ENCODE data around the gene PGLYRP1.

Gene PGLYRP1

DNA sequence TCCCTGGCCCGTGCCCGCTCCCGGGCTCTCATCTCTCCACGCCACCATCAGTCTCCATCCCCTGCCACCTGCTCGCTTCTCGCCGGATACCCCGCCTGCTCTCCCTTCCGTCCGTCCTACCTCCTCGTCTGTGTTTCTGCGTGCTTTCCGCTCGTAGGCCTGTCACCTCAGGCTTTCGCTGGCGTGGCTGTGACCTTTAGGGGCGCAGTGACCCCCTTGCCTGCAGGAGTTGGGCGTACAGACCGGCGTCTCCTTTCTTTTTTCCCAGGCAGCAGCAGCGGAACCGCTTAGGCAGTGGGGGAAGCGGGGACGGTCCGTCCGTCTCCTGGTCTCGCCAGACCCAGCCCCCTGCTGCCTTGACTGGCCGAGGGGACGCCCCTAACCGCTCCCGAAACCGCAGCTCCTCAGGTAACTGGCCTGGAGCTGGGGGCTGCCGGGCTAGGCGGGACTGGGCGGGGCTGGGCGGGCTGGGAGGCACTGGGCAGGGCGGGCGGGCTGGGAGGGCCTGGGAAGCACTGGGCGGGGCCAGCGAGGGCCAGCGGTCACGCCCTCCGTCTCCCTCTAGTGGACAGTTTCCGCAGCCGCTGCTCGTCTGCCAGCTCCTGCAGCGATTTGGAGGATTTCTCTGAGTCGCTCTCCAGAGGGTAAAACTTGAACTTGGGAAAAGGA lies 6.3 kb downstream of the PGLYRP1 start:
- H3K4me1 ChIP-seq (ENCODE audit: low read depth, poor library complexity, severe bottlenecking): peaks cover 8% of the 10 kb centered on the region
- no peak overlapping the region for H3K9ac ChIP-seq
- no peak overlapping the region for H3K4me3 ChIP-seq (IDR thresholded peaks at IDR 0.05; ENCODE audit: insufficient read depth, low read depth, low read length)
- no peaks in the 10 kb centered on the region for H3K79me2 ChIP-seq (ENCODE audit: insufficient read depth, low read depth)
- no peaks in the 10 kb centered on the region for H3K36me3 ChIP-seq (ENCODE audit: insufficient read depth)
- H4K20me1 ChIP-seq (ENCODE audit: insufficient read depth): no peaks in the 10 kb centered on the region
- H3K27ac ChIP-seq: no peak overlapping the region
- H2AFZ ChIP-seq (ENCODE audit: low read depth): peak overlapping the region; percentile 89
- H3K27me3 ChIP-seq (ENCODE audit: insufficient read depth, low read depth): no peaks in the 10 kb centered on the region; the same call in 1 of the 2 replicates
- TF ChIP-seq, protein P1, sequence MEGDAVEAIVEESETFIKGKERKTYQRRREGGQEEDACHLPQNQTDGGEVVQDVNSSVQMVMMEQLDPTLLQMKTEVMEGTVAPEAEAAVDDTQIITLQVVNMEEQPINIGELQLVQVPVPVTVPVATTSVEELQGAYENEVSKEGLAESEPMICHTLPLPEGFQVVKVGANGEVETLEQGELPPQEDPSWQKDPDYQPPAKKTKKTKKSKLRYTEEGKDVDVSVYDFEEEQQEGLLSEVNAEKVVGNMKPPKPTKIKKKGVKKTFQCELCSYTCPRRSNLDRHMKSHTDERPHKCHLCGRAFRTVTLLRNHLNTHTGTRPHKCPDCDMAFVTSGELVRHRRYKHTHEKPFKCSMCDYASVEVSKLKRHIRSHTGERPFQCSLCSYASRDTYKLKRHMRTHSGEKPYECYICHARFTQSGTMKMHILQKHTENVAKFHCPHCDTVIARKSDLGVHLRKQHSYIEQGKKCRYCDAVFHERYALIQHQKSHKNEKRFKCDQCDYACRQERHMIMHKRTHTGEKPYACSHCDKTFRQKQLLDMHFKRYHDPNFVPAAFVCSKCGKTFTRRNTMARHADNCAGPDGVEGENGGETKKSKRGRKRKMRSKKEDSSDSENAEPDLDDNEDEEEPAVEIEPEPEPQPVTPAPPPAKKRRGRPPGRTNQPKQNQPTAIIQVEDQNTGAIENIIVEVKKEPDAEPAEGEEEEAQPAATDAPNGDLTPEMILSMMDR (conservative IDR thresholded peaks at IDR 0.05; ENCODE audit: low read depth, low read length): no peak
- H3K4me2 ChIP-seq: peak overlapping the region; percentile 99

DNA sequence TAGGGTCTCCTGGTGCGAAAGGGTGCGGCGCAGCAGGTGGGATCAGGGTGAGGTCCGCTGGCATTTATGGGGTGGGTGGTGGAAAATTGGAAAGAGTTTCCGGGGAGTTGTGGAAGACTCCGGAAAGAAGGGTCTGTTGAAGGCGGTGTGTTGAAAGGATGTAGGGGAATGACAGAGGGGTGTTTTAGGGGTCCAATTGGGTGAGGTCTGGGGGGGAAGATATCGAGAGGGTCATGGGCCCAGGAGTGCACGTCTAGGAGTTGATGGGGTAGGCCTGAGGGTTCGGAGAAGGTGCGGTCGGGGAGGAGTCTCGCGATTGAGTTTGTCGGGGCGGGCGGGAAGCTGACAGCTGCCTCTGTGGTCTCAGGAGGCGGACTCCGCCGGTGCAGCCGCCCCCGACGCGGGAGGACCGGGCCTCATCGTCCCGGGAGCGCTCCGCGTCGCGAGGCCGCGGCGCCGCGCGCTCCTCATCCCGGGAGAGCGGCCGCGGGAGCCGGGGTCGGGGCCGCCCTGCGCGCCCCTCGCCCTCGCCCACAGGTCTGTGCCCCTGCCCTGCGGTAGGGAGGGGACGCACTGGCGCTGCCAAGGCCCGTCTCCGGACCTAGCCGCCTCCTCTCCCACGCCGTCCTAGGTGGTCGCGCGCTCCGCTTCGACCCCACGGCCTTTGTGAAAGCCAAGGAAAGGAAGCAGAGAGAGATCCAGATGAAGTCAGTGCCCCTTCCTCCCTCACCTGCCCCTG lies 7.0 kb downstream of the PGLYRP1 start:
- H3K9ac ChIP-seq: no peak overlapping the region
- peak overlapping the region; percentile 89 for H2AFZ ChIP-seq (ENCODE audit: low read depth)
- TF ChIP-seq, protein P1 (conservative IDR thresholded peaks at IDR 0.05; ENCODE audit: low read depth, low read length): no peak
- H3K79me2 ChIP-seq (ENCODE audit: insufficient read depth, low read depth): no peaks in the 10 kb centered on the region
- H4K20me1 ChIP-seq (ENCODE audit: insufficient read depth): no peaks in the 10 kb centered on the region
- H3K27ac ChIP-seq: no peak overlapping the region
- peaks cover 8% of the 10 kb centered on the region for H3K4me1 ChIP-seq (ENCODE audit: low read depth, poor library complexity, severe bottlenecking)
- no peaks in the 10 kb centered on the region; the same call in 1 of the 2 replicates for H3K27me3 ChIP-seq (ENCODE audit: insufficient read depth, low read depth)
- H3K4me2 ChIP-seq: peak overlapping the region; percentile 99
- no peaks in the 10 kb centered on the region for H3K36me3 ChIP-seq (ENCODE audit: insufficient read depth)
- H3K4me3 ChIP-seq (IDR thresholded peaks at IDR 0.05; ENCODE audit: insufficient read depth, low read depth, low read length): no peak overlapping the region

DNA sequence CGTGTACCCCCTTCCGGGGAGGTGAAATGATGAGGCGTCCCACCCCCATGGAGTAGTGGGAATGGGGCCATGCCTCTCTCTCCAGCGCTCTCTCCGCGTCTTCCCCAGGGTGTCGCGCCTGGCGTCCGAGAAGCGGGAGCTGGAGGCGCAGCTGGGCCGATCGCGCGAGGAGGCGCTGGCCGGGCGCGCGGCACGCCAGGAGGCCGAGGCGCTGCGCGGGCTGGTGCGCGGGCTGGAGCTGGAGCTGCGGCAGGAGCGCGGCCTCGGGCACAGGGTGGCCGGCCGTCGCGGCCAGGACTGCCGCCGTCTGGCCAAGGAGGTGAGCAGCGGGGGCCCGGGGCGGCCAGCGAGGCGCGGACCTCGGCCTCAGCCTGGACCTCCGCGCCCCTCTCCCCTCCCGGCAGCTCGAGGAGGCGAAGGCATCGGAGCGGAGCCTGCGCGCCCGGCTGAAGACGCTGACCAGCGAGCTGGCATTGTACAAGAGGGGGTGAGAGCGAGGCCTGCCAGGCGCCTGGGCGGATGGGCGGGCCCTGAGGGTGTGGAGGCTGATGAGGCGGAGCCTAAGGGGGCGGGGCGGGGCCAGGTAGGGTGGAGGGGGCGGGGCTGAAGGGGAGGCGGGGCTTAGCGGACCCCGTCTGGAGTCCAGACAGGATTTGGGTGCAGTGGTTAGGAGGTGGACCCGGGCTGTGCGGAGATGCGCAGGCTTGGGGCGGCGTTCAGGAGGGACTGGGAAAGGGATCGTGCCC lies 7.7 kb downstream of the PGLYRP1 start:
- TF ChIP-seq, protein P1 (conservative IDR thresholded peaks at IDR 0.05; ENCODE audit: low read depth, low read length): no peak
- Histone ChIP-seq H4K20me1 (ENCODE audit: insufficient read depth) (no peaks in the 10 kb centered on the region), H3K27me3 (ENCODE audit: insufficient read depth, low read depth) (no peaks in the 10 kb centered on the region; the same call in 1 of the 2 replicates), H3K27ac (no peak overlapping the region), H3K9ac (no peak overlapping the region), H3K4me1 (ENCODE audit: low read depth, poor library complexity, severe bottlenecking) (peaks cover 8% of the 10 kb centered on the region), H3K4me2 (peak overlapping the region; percentile 99; the same call in 1 of the 2 replicates), H3K79me2 (ENCODE audit: insufficient read depth, low read depth) (no peaks in the 10 kb centered on the region), H3K36me3 (ENCODE audit: insufficient read depth) (no peaks in the 10 kb centered on the region), H2AFZ (ENCODE audit: low read depth) (no peak overlapping the region; the same call in 1 of the 2 replicates), H3K4me3 (IDR thresholded peaks at IDR 0.05; ENCODE audit: insufficient read depth, low read depth, low read length) (no peak overlapping the region)

DNA sequence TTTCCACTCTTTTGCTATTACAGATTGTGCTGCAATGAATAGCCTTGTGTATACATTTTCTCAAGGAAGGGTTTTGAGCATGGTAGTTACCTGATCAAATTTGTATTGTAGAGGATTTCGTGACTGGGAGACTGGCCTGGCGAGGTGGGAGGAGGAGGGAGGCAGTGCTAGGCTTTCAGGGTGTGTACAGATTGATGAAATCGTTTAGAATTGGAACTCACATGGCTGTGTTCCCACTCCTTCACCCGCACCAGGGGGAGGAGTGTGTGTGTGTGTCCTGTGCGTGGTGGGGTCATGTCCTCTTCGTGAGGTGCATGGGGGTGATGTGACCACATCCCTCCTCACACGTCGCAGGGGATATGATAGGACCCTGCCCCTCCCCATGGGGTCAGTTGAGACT lies 8.3 kb downstream of the PGLYRP1 start:
- H3K79me2 ChIP-seq (ENCODE audit: insufficient read depth, low read depth): no peaks in the 10 kb centered on the region
- H4K20me1 ChIP-seq (ENCODE audit: insufficient read depth): no peaks in the 10 kb centered on the region
- TF ChIP-seq, protein P1 (conservative IDR thresholded peaks at IDR 0.05; ENCODE audit: low read depth, low read length): no peak
- no peak overlapping the region for H3K9ac ChIP-seq
- peak overlapping the region; percentile 8; the same call in 1 of the 2 replicates for H3K4me2 ChIP-seq
- H3K27ac ChIP-seq: no peak overlapping the region
- no peaks in the 10 kb centered on the region for H3K36me3 ChIP-seq (ENCODE audit: insufficient read depth)
- H2AFZ ChIP-seq (ENCODE audit: low read depth): no peak overlapping the region
- peaks cover 8% of the 10 kb centered on the region for H3K4me1 ChIP-seq (ENCODE audit: low read depth, poor library complexity, severe bottlenecking)
- H3K4me3 ChIP-seq (IDR thresholded peaks at IDR 0.05; ENCODE audit: insufficient read depth, low read depth, low read length): no peak overlapping the region
- H3K27me3 ChIP-seq (ENCODE audit: insufficient read depth, low read depth): no peaks in the 10 kb centered on the region; the same call in 1 of the 2 replicates

Data from KMS-11 (cell line).